Neural progenitor cell (in vitro differentiated cells): ENCODE measurements around the gene NKD2. TPM values are rescaled to one million over a fixed set of nuclear protein-coding genes. Genes with fewer than 3 reads are reported as not detected.

Experiments
- DNase-seq: peaks from one replicate; pipeline ENCODE4 v3.0.0-alpha.2; 2016; ENCODE audit warnings: low spot score
- H2AFZ ChIP-seq: fragments of 200-600 bp; sonication (generic); replicated peaks from 2 replicates; pipeline ENCODE4 v1.6.1; 2016; ENCODE audit warnings: antibody characterized with exemption
- H3F3A ChIP-seq: fragments of 200-600 bp; sonication (generic); 2 replicates; pipeline ENCODE4 v1.6.1; 2016; ENCODE audit warnings: antibody characterized with exemption, low read depth
- H3K27ac ChIP-seq: fragments of 200-600 bp; sonication (generic); 2 replicates; pipeline ENCODE4 v1.5.1; 2016; ENCODE audit warnings: mild to moderate bottlenecking
- H3K27me3 ChIP-seq: fragments of 200-600 bp; sonication (generic); 2 replicates; pipeline ENCODE4 v1.6.1; 2016; ENCODE audit warnings: mild to moderate bottlenecking, moderate library complexity
- H3K36me3 ChIP-seq: fragments of 200-600 bp; sonication (generic); 2 replicates; pipeline ENCODE4 v1.5.1; 2016
- H3K4me1 ChIP-seq: fragments of 200-600 bp; sonication (generic); 2 replicates; pipeline ENCODE4 v1.6.1; 2016; ENCODE audit warnings: mixed run types
- H3K4me2 ChIP-seq: fragments of 200-600 bp; sonication (generic); 2 replicates; pipeline ENCODE4 v1.6.1; 2016
- H3K4me3 ChIP-seq: fragments of 200-600 bp; sonication (generic); 2 replicates; pipeline ENCODE4 v1.5.1; 2016
- H3K79me2 ChIP-seq: fragments of 200-600 bp; sonication (generic); 2 replicates; pipeline ENCODE4 v1.6.1; 2016; ENCODE audit warnings: low read depth
- H3K9ac ChIP-seq: fragments of 200-600 bp; sonication (generic); 2 replicates; pipeline ENCODE4 v1.6.1; 2016
- H3K9me3 ChIP-seq: fragments of 200-600 bp; sonication (generic); 2 replicates; pipeline ENCODE4 v1.5.1; 2016; ENCODE audit warnings: low read depth
- H4K20me1 ChIP-seq: fragments of 200-600 bp; sonication (generic); 2 replicates; pipeline ENCODE4 v1.6.1; 2016; ENCODE audit warnings: low read depth
- H3K27ac Mint-ChIP-seq: 3 replicates; pipeline ENCODE4 v1.8.0; 2021; ENCODE audit warnings: mixed read lengths
- H3K27me3 Mint-ChIP-seq: 2 replicates; pipeline ENCODE4 v1.8.0; 2022; ENCODE audit warnings: low read depth, mild to moderate bottlenecking, inconsistent platforms, moderate library complexity, mixed read lengths; ENCODE audit not compliant: insufficient read depth
- H3K36me3 Mint-ChIP-seq: 3 replicates; pipeline ENCODE4 v1.8.0; 2021; ENCODE audit warnings: mixed read lengths
- H3K4me1 Mint-ChIP-seq: 3 replicates; pipeline ENCODE4 v1.8.0; 2021; ENCODE audit warnings: mixed read lengths
- H3K4me3 Mint-ChIP-seq: 3 replicates; pipeline ENCODE4 v1.8.0; 2021; ENCODE audit warnings: mild to moderate bottlenecking, moderate library complexity, mixed read lengths
- H3K9me3 Mint-ChIP-seq: 3 replicates; pipeline ENCODE4 v1.8.0; 2020; ENCODE audit warnings: mixed read lengths
- CTCF ChIP-seq: fragments of 200-600 bp; sonication (generic); IDR thresholded peaks from 2 replicates; pipeline ENCODE4 v1.5.1; 2017; ENCODE audit warnings: antibody characterized with exemption, mild to moderate bottlenecking
- EZH2 ChIP-seq: fragments of 200-600 bp; sonication (generic); IDR thresholded peaks from 2 replicates; pipeline ENCODE4 v1.6.1; 2017; ENCODE audit warnings: antibody characterized with exemption, mild to moderate bottlenecking, moderate library complexity
- EZH2phosphoT487 ChIP-seq: fragments of 200-600 bp; sonication (generic); IDR thresholded peaks from 2 replicates; pipeline ENCODE4 v1.6.1; 2017; ENCODE audit warnings: antibody characterized with exemption
- total RNA-seq: library from RNA; depleted of rRNA; stranded (reverse); fragments of >200 nt; gene quantifications from 2 replicates; pipeline ENCODE4 v1.2.3, GENCODE V29; 2015; ENCODE audit warnings: low replicate concordance

Gene NKD2
- total RNA-seq, 1 donor from 2014 or later, result 1.3 TPM

GRCh38 chr5:979100-979817, 29.3 kb upstream of the NKD2 start:
- Mint-ChIP-seq H3K27me3 (peaks cover 14% of the 10 kb centered on the region), H3K4me1 (peaks cover 29% of the 10 kb centered on the region), H3K4me3 (no peak overlapping the region), H3K27ac (peak overlapping the region; percentile 42), H3K36me3 (peaks cover 3% of the 10 kb centered on the region), H3K9me3 (peaks cover 11% of the 10 kb centered on the region)
- H2AFZ ChIP-seq, result no peak overlapping the region
- TF ChIP-seq EZH2phosphoT487 (no peak), EZH2 (no peak), CTCF (no peak)
- H3K4me3 ChIP-seq, result no peak overlapping the region
- no peak overlapping the region for H3K4me2 ChIP-seq
- H3K4me1 ChIP-seq, result peaks cover 21% of the 10 kb centered on the region
- H3F3A ChIP-seq, result no peaks in the 10 kb centered on the region
- H3K36me3 ChIP-seq, result no peaks in the 10 kb centered on the region
- H3K27ac ChIP-seq, result no peak overlapping the region
- H3K9me3 ChIP-seq, result no peaks in the 10 kb centered on the region
- no peaks in the 10 kb centered on the region for H3K79me2 ChIP-seq
- H4K20me1 ChIP-seq, result no peaks in the 10 kb centered on the region
- no peak overlapping the region for H3K9ac ChIP-seq
- no peaks in the 10 kb centered on the region for H3K27me3 ChIP-seq
- no peak for DNase-seq

- peaks cover 29% of the 10 kb centered on the region for H3K4me1 Mint-ChIP-seq
- Histone ChIP-seq H4K20me1 (no peaks in the 10 kb centered on the region), H3F3A (no peaks in the 10 kb centered on the region), H3K27ac (no peak overlapping the region), H3K4me1 (peaks cover 21% of the 10 kb centered on the region), H3K27me3 (no peaks in the 10 kb centered on the region), H3K4me2 (no peak overlapping the region), H3K79me2 (no peaks in the 10 kb centered on the region), H3K9me3 (no peaks in the 10 kb centered on the region), H2AFZ (no peak overlapping the region), H3K36me3 (no peaks in the 10 kb centered on the region), H3K4me3 (no peak overlapping the region), H3K9ac (no peak overlapping the region)
- peak overlapping the region; percentile 85 for H3K27ac Mint-ChIP-seq
- H3K27me3 Mint-ChIP-seq, result peaks cover 14% of the 10 kb centered on the region
- peaks cover 16% of the 10 kb centered on the region for H3K9me3 Mint-ChIP-seq
- peaks cover 3% of the 10 kb centered on the region for H3K36me3 Mint-ChIP-seq
- peak; percentile 46 for DNase-seq
- TF ChIP-seq EZH2, result no peak
- no peak for TF ChIP-seq CTCF
- TF ChIP-seq EZH2phosphoT487, result no peak
- peak overlapping the region; percentile 22 for H3K4me3 Mint-ChIP-seq
These were observed 28.5 kb upstream of the NKD2 start for GRCh38 chr5:980001-980588.

- H3K9ac ChIP-seq, result no peak overlapping the region
- H3K27me3 ChIP-seq, result no peaks in the 10 kb centered on the region
- H3K4me1 ChIP-seq, result peaks cover 21% of the 10 kb centered on the region
- no peaks in the 10 kb centered on the region for H3K79me2 ChIP-seq
- H3K4me3 ChIP-seq, result no peak overlapping the region
- Mint-ChIP-seq H3K9me3 (peaks cover 21% of the 10 kb centered on the region), H3K36me3 (peaks cover 3% of the 10 kb centered on the region), H3K4me1 (peaks cover 29% of the 10 kb centered on the region), H3K4me3 (no peak overlapping the region), H3K27ac (peak overlapping the region; percentile 85), H3K27me3 (peaks cover 14% of the 10 kb centered on the region)
- TF ChIP-seq CTCF, result no peak
- no peak for TF ChIP-seq EZH2
- TF ChIP-seq EZH2phosphoT487, result no peak
- peak; percentile 42 for DNase-seq
- H3K4me2 ChIP-seq, result peak overlapping the region; percentile 22
- no peaks in the 10 kb centered on the region for H4K20me1 ChIP-seq
- H3F3A ChIP-seq, result no peaks in the 10 kb centered on the region
- H2AFZ ChIP-seq, result no peak overlapping the region
- no peaks in the 10 kb centered on the region for H3K9me3 ChIP-seq
- no peaks in the 10 kb centered on the region for H3K36me3 ChIP-seq
- no peak overlapping the region for H3K27ac ChIP-seq
These were observed 27.6 kb upstream of the NKD2 start for GRCh38 chr5:980966-981365.
